CD4-positive, alpha-beta T cell treated with Interleukin-17A for 4 hours (primary cell): Measurements from ENCODE around the gene PLPPR3.
"Not testable (repeated sequence)": the region's sequence is repeated elsewhere in the genome, so short reads cannot be mapped to it uniquely, and the experiment has no call there.

Experiments used
- DNase-seq: peaks from one replicate; pipeline ENCODE4 v3.0.0-alpha.2; 2020; ENCODE audit warnings: mixed read lengths

Gene PLPPR3

DNA sequence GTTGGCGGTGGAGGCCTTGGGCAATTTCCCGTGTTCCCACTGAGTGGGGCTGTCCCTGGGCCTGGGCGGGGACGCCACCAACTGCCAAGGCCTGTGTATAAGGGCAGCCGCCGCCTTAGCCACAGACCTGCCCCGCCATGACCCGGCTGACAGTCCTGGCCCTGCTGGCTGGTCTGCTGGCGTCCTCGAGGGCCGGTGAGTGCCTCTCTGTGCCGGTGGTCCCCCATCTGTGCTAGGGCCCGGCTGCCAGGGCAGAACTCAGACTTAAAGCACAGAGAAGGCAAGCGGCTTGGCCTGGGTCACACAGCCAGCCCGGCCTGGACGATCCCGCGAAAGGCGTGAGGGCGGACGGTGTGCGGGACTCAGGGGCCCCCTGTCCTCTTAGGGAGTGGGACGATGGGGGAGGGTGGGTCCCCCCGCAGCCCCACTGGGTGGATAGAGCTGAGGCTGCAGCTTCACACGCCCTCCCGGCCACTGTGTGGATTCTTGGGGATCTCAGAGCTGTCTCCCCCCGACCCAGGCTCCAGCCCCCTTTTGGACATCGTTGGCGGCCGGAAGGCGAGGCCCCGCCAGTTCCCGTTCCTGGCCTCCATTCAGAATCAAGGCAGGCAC lies 6.1 kb upstream of the PLPPR3 start, which contains the start of gene AZU1:
Gene AZU1, plus strand, starts transcription at position 128 of the 612 bp plus-strand sequence. Its CDS starts 10 bp downstream, at position 138.
- DNase-seq, result no peak

GRCh38 chr19:827314-827709 lies 5.6 kb upstream of the PLPPR3 start:
- no peak for DNase-seq

GRCh38 chr19:825897-826644 lies 4.3 kb upstream of the PLPPR3 start:
- DNase-seq, result no peak

GRCh38 chr19:824885-825284 lies 3.1 kb upstream of the PLPPR3 start:
- no peak for DNase-seq

DNA sequence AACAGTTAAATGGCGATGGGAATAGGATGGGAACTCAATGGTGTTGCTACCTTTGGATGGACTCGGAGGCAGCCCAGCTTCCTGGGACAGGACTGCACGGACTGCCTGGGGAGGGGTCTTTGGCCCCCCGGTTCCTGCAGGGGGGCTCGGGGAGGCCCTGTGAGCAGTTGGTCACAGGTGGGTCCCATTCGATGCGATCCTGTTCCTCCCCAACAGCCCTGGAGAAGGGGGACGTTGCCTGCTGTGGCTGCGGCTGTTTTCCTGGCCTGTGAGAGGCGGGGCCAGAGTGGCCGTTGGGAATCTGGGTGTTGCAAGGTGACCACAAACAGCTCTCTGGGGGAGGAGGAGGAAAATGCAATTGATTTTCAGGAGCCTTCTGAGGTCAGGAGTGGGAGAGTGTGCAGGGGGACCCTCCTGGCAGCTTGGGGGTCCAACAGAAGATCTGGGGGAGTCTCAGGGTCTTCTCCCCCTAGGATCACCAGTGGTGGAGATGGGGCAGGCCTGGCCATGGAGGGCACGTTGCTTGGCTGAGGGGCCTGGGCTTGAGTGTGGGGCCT lies 1.9 kb upstream of the PLPPR3 start:
- no peak for DNase-seq

- DNase-seq, result no peak
Observed at GRCh38 chr19:821231-821824, 427 bp downstream of the PLPPR3 start.

DNA sequence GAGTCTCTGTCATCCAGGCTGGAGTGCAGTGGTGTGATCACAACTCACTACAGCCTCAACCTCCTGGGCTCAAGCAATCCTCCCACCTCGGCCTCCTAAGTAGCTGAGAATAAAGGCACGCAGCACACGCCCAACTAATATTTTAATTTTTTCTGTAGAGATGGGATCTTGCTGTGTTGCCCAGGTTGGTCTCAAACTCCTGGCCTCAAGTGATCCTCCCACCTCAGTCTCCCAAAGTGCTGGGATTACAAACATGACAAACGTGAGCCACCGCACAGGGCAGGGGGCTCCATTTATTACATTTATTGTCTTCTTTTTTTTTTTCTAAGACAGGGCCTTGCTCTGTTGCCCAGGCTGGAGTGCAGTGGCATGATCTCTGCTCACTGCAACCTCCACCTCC lies 1.5 kb downstream of the PLPPR3 start:
- not testable (repeated sequence) for DNase-seq

GRCh38 chr19:816500-816857 lies 5.3 kb downstream of the PLPPR3 start:
- no peak for DNase-seq

- no peak for DNase-seq
Observed at GRCh38 chr19:815775-816499, 5.8 kb downstream of the PLPPR3 start.

- DNase-seq, result no peak
Observed at GRCh38 chr19:815079-815774, 6.5 kb downstream of the PLPPR3 start.

DNA sequence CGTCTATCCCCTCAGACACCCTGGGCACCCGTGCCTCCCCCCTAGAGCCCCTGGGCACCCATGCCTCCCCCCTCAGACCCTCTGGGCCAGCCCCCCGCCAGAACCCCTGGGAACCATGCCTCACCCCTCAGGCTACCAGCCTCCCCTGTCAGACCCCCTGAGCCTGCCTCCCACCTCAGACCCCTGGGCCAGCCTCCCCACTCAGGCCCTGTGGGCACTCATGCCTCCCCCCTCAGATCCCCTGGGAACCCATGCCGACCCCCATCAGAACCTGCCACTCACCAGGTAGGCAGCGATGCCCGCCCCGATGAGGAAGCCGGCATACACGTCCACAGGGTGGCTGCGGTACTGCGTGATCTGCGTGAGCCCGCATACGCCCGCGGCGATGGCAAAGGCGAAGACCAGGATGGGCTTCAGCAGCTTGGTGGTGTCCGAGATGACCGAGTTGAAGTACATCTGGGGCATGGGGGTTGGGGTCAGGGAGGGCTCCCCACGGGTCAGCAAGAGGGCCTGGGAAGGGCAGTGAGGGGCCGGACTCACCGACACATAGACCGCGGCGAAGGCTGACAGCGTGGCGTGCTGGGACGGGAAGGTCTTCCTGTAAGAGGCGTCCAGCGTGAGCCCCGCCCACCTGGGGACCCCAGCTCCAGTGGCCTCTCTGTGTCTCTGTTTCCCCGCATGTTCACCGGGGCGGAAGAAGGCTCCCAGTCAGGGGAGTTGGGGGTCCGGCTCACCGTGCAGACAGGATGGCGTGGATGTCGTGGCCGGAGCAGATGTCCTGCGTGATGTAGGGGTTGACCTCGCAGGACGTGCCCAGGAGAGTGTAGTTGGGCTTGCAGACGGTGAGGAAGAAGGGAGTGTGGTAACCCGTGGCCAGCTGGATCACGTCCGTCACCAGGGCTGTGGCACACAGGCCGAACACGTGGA lies 7.3 kb downstream of the PLPPR3 start:
- no peak for DNase-seq

GRCh38 chr19:813219-814151 lies 8.3 kb downstream of the PLPPR3 start:
- DNase-seq, result no peak

- no peak for DNase-seq
Observed at GRCh38 chr19:812747-813218, 9.0 kb downstream of the PLPPR3 start.

- DNase-seq, result no peak
Observed at GRCh38 chr19:812049-812746, 9.6 kb downstream of the PLPPR3 start.

- DNase-seq, result no peak
Observed at GRCh38 chr19:811506-812048, 10.2 kb downstream of the PLPPR3 start.

DNA sequence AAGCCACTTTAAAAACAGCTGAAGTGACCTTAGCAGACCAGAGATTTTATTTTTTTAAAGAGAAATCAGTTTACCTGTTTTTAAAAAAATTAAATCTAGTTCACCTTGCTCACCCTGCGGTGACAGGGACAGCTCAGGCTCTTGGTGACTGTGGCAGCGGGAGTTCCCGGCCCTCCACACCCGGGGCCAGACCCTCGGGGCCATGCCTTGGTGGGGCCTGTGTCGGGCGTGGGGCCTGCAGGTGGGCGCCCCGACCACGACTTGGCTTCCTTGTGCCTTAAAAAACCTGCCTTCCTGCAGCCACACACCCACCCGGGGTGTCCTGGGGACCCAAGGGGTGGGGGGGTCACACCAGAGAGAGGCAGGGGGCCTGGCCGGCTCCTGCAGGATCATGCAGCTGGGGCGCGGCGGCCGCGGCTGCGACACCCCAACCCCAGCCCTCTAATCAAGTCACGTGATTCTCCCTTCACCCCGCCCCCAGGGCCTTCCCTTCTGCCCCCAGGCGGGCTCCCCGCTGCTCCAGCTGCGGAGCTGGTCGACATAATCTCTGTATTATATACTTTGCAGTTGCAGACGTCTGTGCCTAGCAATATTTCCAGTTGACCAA lies 10.8 kb downstream of the PLPPR3 start:
- DNase-seq, result no peak

DNA sequence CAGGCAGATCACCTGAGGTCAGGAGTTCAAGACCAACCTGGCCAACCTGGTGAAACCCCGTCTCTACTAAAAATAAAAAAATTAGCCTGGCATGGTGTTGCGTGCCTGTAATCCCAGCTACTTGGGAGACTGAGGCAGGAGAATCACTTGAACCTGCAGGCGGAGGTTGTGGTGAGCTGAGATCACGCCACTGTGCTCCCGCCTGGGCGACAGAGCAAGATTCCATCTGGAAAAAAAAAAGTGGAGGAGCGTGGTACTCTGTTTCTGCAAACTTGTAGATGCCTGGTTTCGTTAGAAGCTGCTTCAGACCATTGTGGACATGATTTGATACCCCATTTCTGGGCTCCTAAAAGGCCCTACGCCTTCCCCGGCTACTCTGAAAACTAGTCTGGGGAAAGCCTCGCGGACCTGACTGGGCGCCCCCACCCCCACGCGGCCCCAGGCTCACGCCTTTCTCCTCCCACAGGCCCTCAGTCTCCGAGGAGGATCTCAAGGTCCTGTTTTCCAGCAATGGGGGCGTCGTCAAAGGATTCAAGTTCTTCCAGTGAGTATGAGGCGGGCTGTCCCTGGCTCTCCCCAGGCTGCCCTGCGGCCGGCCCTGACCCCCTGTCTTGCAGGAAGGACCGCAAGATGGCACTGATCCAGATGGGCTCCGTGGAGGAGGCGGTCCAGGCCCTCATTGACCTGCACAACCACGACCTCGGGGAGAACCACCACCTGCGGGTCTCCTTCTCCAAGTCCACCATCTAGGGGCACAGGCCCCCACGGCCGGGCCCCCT lies 11.5 kb downstream of the PLPPR3 start:
- DNase-seq, result no peak

DNA sequence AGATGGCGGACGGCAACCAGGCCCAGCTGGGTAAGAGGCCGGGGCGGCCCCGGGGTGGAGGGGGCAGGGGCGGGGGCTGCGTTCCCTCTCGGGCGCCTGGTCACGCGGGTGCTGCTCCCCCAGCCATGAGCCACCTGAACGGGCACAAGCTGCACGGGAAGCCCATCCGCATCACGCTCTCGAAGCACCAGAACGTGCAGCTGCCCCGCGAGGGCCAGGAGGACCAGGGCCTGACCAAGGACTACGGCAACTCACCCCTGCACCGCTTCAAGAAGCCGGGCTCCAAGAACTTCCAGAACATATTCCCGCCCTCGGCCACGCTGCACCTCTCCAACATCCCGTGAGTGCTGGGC lies 13.4 kb downstream of the PLPPR3 start:
- DNase-seq, result no peak
